K562 (cell line): ENCODE data around the gene DNAJC12. TPM values are rescaled to one million over a fixed set of nuclear protein-coding genes. Genes with fewer than 3 reads are reported as not detected.

ENCODE experiments used
- ATAC-seq: fragments of 200-7000 bp; cut with Tn5 transposase; 3 replicates; pipeline ENCODE4 v1.9.1; 2020; ENCODE audit warnings: moderate library complexity
- BruUV-seq: library from RNA; stranded (reverse); fragments of 400-500 nt; replicated peaks from 2 replicates; lab custom pipeline; 2021; lab: Mats Ljungman, UMichigan
- CTCF ChIA-PET: fragments of 300-600 bp; formaldehyde crosslinking; extraction: SDS; loops from one replicate; lab custom pipeline; 2021; ENCODE audit warnings: low intra/inter-chr PET ratio; lab: Yijun Ruan, JAX
- POLR2A ChIA-PET: fragments of 300-600, 350-650 bp; sonication (Branson Sonifier 250); formaldehyde crosslinking; extraction: SDS; loops from one replicate; lab custom pipeline; 2021; ENCODE audit warnings: antibody characterized with exemption, inconsistent platforms; lab: Yijun Ruan, JAX
- DNase-seq, 4 experiments: peaks; one replicate each; pipeline versions ENCODE4 v3.0.0 to v3.0.0-alpha.2; 2011 to 2018; ENCODE audit warnings: low spot score in 3 of 4, mixed read lengths in 3 of 4; ENCODE audit errors: extremely low read depth in 1 of 4
- FAIRE-seq: peaks from 2 replicates; lab custom pipeline; 2011; peaks lifted over from hg19 to GRCh38; lab: Jason Lieb, UNC
- H2AFZ ChIP-seq: 2 replicates; pipeline ENCODE4 v1.6.0; 2011; ENCODE audit warnings: low read depth, low read length, control low read depth, inconsistent platforms
- H3K27ac ChIP-seq: fragments of 200-600 bp; 3 replicates; pipeline ENCODE4 v1.8.0; 2011; ENCODE audit warnings: low read depth, mild to moderate bottlenecking, control low read depth, inconsistent platforms, low read length, moderate library complexity, mixed read lengths; ENCODE audit errors: extremely low read depth
- H3K27me3 ChIP-seq, 2 experiments: fragments of 300-600 bp in 1 of 2; 2 replicates in 1 of 2; 3 replicates in 1 of 2; pipeline versions ENCODE4 v1.6.0 to v1.8.0; 2011; ENCODE audit warnings: inconsistent platforms in 2 of 2, low read length in 2 of 2, mild to moderate bottlenecking in 1 of 2, mixed read lengths in 1 of 2, moderate library complexity in 1 of 2; ENCODE audit not compliant: control insufficient read depth in 2 of 2, insufficient read depth in 2 of 2
- H3K36me3 ChIP-seq: fragments of 300-600 bp; 3 replicates; pipeline ENCODE4 v1.8.0; 2011; ENCODE audit warnings: mild to moderate bottlenecking, low read length, inconsistent platforms; ENCODE audit not compliant: control insufficient read depth, insufficient read depth
- H3K4me1 ChIP-seq, 2 experiments: fragments of 200-600 bp in 1 of 2; replicated peaks in 1 of 2; 2 replicates in 1 of 2; 3 replicates in 1 of 2; pipeline versions ENCODE4 v1.5.1 to v1.8.0; 2011; ENCODE audit warnings: inconsistent platforms in 2 of 2, low read length in 2 of 2, mild to moderate bottlenecking in 1 of 2, mixed read lengths in 1 of 2, moderate library complexity in 1 of 2; ENCODE audit not compliant: control insufficient read depth in 2 of 2, insufficient read depth in 2 of 2
- H3K4me2 ChIP-seq: 2 replicates; pipeline ENCODE4 v1.6.1; 2011; ENCODE audit warnings: low read length, control low read depth, inconsistent platforms, mixed read lengths; ENCODE audit not compliant: insufficient read depth
- H3K4me3 ChIP-seq: fragments of 200-600 bp; sonication (generic), shearing (Covaris generic); 2 replicates; pipeline ENCODE4 v1.5.1; 2016; ENCODE audit warnings: control low read depth, inconsistent platforms
- H3K79me2 ChIP-seq: fragments of 200-600 bp; 3 replicates; pipeline ENCODE4 v1.8.0; 2011; ENCODE audit warnings: low read length, inconsistent platforms; ENCODE audit not compliant: control insufficient read depth, insufficient read depth
- H3K9ac ChIP-seq, 2 experiments: 2 replicates each; pipeline versions ENCODE4 v1.6.0 to v1.6.1; 2011; ENCODE audit warnings: low read depth in 2 of 2, low read length in 2 of 2, control low read depth in 1 of 2, inconsistent platforms in 1 of 2, mild to moderate bottlenecking in 1 of 2, mixed read lengths in 1 of 2; ENCODE audit not compliant: insufficient read depth in 1 of 2
- H3K9me1 ChIP-seq: one replicate; pipeline ENCODE4 v1.6.0; 2011; ENCODE audit warnings: inconsistent platforms, mild to moderate bottlenecking, low read length, moderate library complexity; ENCODE audit not compliant: control insufficient read depth, insufficient read depth
- H3K9me3 ChIP-seq: replicated peaks from 2 replicates; pipeline ENCODE4 v1.5.1; 2011; ENCODE audit warnings: low read depth, low read length, inconsistent platforms; ENCODE audit not compliant: control insufficient read depth, insufficient read depth
- H4K20me1 ChIP-seq: replicated peaks from 2 replicates; pipeline ENCODE4 v1.6.1; 2011; ENCODE audit warnings: low read length, inconsistent platforms, mixed read lengths; ENCODE audit not compliant: control insufficient read depth, insufficient read depth
- BRF1 ChIP-seq: IDR thresholded peaks from 3 replicates; pipeline ENCODE4 v1.6.1; 2011; ENCODE audit warnings: borderline replicate concordance, mild to moderate bottlenecking; ENCODE audit not compliant: insufficient read length; ENCODE audit errors: extremely low read depth
- GATAD2B ChIP-seq: fragments of 450-650 bp; IDR thresholded peaks from 2 replicates; pipeline ENCODE4 v1.6.1; 2017; ENCODE audit warnings: mild to moderate bottlenecking, borderline replicate concordance
- NRF1 ChIP-seq, 2 experiments: fragments of 450-650 bp; IDR thresholded peaks in 1 of 2; conservative IDR thresholded peaks in 1 of 2; 2 replicates each; pipeline ENCODE4 v1.6.1; 2014; ENCODE audit warnings: mild to moderate bottlenecking in 2 of 2
- WGBS: fragments of 100-300 bp; shearing (Covaris generic); methylation state at CpG from one replicate; pipeline ENCODE4 v1.1.6; 2016; ENCODE audit warnings: low coverage, mixed read lengths; ENCODE audit not compliant: insufficient coverage; ENCODE audit errors: missing lambda C conversion rate; 5-methylcytosine and 5-hydroxymethylcytosine counted together
- in situ Hi-C: fragments of 300-500 bp; cut with MboI; formaldehyde crosslinking; loops from 4 replicates; pipeline ENCODE4 v1.15.0; 2018; ENCODE audit warnings: inconsistent platforms, mixed read lengths
- intact Hi-C: fragments of 100-400 bp; cut with micrococcal nuclease; formaldehyde crosslinking; loops from 2 replicates; pipeline ENCODE4 v1.14.2; 2022
- polyA plus RNA-seq, 8 experiments: library from polyadenylated mRNA; depleted of rRNA in 4 of 8; stranded (reverse) in 5 of 8; unstranded in 3 of 8; fragments of >200 nt; fragmentation: Nextera tagmentation in 2 of 8; fragmentation: Illumina TruSeq in 1 of 8; extraction: Ambion mirVana in 2 of 8; extraction: Trizol in 1 of 8; gene quantifications; 2 replicates each; pipeline versions ENCODE4 v1.2.1 to v1.2.3, GENCODE V29; 2011 to 2014; ENCODE audit warnings: inconsistent platforms in 1 of 8, missing spikeins in 1 of 8
- total RNA-seq, 7 experiments: library from RNA; depleted of rRNA in 6 of 7; stranded (reverse); fragments of >200 nt in 6 of 7; fragmentation: Illumina TruSeq in 2 of 7; extraction: Trizol in 2 of 7; gene quantifications; 2 replicates each; pipeline versions ENCODE4 v1.2.1 to v1.2.3, GENCODE V29; 2011 to 2021; ENCODE audit warnings: low replicate concordance in 1 of 7
- TF ChIP-seq, protein P1 (sequence below), 2 experiments: fragments of 450-650 bp; IDR thresholded peaks; 2 replicates each; pipeline ENCODE4 v1.6.1; 2016; ENCODE audit warnings: mild to moderate bottlenecking in 2 of 2, borderline replicate concordance in 1 of 2, low read depth in 1 of 2, moderate library complexity in 1 of 2

Gene DNAJC12
- total and polyA plus RNA-seq, 9 of the 15 experiments (the other 6 are each of a cell fraction or from before 2014, with no cell fraction given), result 7.4 to 95.9 (median 68.5) TPM

DNA sequence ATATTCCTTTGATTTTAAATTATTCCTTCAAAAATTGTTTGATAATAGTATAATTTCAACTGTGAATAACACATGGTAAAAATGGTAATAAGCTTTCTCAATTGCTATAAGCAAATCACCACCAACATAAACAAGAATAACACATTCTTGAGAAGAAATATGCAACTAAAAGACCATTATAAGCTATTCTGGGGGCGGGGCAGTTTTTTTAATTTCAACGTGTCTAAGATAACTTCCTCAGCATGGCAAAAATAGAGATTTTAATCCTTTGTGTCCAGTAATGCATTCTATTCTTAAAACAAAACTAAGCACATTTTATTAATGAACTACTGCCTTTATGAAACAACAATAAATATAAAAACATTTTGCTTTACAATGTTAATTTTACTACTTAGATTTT lies 1.5 kb downstream of the DNAJC12 start:
- no peak for FAIRE-seq
- WGBS, result 0% methylated on average over 2 of the region's 2 CpGs
- in situ Hi-C loops, result no loop called here
- H4K20me1 ChIP-seq, result no peaks in the 10 kb centered on the region
- peak overlapping the region in 1 of 2 experiments; percentile 58; a peak in 2 of 4 replicates for H3K9ac ChIP-seq
- BruUV-seq, result no TSS peak
- 0 out of 3 replicates have a peak, but pooled peaks have one; percentile 7 for ATAC-seq
- no peaks in the 10 kb centered on the region; a peak in 1 of 5 replicates for H3K4me1 ChIP-seq
- peak overlapping the region; percentile 78 for H2AFZ ChIP-seq
- TF ChIP-seq GATAD2B, result peak; percentile 60; the same call in 1 of the 2 replicates
- TF ChIP-seq BRF1, result no peak
- TF ChIP-seq, protein P1, sequence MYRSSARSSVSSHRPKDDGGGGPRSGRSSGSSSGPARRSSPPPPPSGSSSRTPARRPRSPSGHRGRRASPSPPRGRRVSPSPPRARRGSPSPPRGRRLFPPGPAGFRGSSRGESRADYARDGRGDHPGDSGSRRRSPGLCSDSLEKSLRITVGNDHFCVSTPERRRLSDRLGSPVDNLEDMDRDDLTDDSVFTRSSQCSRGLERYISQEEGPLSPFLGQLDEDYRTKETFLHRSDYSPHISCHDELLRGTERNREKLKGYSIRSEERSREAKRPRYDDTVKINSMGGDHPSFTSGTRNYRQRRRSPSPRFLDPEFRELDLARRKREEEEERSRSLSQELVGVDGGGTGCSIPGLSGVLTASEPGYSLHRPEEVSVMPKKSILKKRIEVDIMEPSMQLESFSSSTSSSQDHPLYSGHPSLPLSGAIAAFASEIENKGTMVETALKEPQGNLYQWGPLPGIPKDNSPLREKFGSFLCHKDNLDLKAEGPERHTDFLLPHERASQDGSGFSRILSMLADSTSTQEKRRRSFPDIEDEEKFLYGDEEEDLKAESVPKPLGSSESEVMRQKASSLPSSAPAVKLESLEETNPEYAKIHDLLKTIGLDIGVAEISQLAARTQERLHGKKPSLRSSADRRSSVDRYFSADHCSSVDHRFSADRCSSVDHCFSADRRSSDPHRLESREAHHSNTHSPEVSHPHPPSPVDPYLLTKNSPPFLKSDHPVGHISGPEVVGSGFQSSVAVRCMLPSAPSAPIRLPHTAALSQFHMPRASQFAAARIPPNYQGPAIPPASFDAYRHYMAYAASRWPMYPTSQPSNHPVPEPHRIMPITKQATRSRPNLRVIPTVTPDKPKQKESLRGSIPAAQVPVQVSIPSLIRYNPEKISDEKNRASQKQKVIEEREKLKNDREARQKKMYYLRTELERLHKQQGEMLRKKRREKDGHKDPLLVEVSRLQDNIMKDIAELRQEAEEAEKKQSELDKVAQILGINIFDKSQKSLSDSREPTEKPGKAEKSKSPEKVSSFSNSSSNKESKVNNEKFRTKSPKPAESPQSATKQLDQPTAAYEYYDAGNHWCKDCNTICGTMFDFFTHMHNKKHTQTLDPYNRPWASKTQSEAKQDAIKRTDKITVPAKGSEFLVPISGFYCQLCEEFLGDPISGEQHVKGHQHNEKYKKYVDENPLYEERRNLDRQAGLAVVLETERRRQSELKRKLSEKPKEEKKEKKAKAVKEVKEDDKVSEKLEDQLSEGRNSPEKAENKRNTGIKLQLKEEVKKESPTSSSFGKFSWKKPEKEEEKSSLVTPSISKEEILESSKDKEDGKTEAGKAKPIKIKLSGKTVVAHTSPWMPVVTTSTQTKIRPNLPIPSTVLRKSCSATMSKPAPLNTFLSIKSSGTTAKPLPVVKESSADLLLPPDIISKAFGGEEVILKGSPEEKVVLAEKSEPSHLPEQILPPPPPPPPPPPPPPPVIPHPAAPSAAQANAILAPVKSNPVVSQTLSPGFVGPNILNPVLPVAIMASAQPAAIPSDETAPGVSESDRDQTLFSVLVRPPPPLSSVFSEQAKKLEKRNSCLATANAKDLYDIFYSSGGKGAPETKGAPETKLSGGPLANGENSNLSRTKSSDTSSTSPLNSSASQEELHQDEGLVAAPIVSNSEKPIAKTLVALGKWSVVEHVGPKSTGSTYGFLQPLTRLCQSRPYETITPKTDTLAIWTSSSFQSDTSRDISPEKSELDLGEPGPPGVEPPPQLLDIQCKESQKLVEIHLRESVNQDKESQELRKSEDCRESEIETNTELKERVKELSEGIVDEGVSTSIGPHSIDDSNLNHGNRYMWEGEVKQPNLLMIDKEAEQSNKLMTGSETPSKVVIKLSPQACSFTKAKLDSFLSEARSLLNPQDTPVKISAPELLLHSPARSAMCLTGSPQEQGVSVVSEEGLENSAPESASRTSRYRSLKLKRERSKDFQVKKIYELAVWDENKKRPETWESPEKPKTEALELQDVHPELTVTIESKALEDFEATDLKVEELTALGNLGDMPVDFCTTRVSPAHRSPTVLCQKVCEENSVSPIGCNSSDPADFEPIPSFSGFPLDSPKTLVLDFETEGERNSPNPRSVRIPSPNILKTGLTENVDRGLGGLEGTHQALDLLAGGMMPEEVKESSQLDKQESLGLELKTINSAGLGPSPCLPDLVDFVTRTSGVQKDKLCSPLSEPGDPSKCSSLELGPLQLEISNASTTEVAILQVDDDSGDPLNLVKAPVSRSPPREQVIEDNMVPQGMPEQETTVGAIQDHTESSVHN (IDR thresholded peaks at IDR 0.05; ENCODE audit: borderline replicate concordance in 1 of 2, low read depth in 1 of 2), result 0 out of 4 replicates have a peak, but pooled peaks of 1 of the 2 experiments have one; percentile 37
- no peak for TF ChIP-seq NRF1 (conservative IDR thresholded peaks at IDR 0.05 in 1 of 2, IDR thresholded peaks at IDR 0.05 in 1 of 2)
- intact Hi-C loops, result loop anchor here (2.0 kb wide), 1 partner anchor 48 kb away; no protein-coding TSS in a partner anchor
- CTCF ChIA-PET, result no interaction called here
- POLR2A ChIA-PET, result interaction anchor here (0.6 to 1.8 kb wide), 5 partner anchors 9 to 1766 kb away, joined by 3 to 4 read pairs (median 3); no protein-coding TSS in a partner anchor
- peaks cover 52% of the 10 kb centered on the region for H3K79me2 ChIP-seq
- no peaks in the 10 kb centered on the region for H3K9me1 ChIP-seq
- no peaks in the 10 kb centered on the region; the same call in 2 of the 3 replicates for H3K36me3 ChIP-seq
- DNase-seq, result peak in 1 of 4 experiments; percentile 36
- peak overlapping the region; percentile 43; the same call in 2 of the 3 replicates for H3K27ac ChIP-seq
- H3K9me3 ChIP-seq, result no peaks in the 10 kb centered on the region; the same call in 1 of the 2 replicates
- H3K4me3 ChIP-seq, result peak overlapping the region; percentile 23
- no peaks in the 10 kb centered on the region for H3K27me3 ChIP-seq
- peak overlapping the region; percentile 59 for H3K4me2 ChIP-seq
